ENCODE results near the gene WDR46.

DNA sequence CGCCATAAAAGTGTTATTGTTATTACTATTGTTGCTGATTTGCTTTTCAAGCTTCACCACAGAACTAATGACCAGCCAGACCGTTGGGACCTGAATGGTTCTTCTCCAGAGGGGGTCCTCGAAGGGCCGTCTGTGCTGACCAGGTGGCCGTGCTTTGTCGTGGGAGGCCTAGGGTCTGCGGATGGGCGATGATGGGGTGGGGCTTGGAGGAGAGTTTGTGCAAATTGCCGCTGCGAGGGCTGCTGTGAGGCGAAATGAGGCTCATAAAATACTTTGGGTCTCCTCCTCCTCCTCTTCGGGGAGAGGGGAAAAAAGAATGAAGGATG, 34.5 kb upstream of the WDR46 start:
- no peak for TF ChIP-seq POLR2AphosphoS5 (IDR thresholded peaks at IDR 0.05; ENCODE audit: low read depth, low read length)
- TF ChIP-seq, protein P1, sequence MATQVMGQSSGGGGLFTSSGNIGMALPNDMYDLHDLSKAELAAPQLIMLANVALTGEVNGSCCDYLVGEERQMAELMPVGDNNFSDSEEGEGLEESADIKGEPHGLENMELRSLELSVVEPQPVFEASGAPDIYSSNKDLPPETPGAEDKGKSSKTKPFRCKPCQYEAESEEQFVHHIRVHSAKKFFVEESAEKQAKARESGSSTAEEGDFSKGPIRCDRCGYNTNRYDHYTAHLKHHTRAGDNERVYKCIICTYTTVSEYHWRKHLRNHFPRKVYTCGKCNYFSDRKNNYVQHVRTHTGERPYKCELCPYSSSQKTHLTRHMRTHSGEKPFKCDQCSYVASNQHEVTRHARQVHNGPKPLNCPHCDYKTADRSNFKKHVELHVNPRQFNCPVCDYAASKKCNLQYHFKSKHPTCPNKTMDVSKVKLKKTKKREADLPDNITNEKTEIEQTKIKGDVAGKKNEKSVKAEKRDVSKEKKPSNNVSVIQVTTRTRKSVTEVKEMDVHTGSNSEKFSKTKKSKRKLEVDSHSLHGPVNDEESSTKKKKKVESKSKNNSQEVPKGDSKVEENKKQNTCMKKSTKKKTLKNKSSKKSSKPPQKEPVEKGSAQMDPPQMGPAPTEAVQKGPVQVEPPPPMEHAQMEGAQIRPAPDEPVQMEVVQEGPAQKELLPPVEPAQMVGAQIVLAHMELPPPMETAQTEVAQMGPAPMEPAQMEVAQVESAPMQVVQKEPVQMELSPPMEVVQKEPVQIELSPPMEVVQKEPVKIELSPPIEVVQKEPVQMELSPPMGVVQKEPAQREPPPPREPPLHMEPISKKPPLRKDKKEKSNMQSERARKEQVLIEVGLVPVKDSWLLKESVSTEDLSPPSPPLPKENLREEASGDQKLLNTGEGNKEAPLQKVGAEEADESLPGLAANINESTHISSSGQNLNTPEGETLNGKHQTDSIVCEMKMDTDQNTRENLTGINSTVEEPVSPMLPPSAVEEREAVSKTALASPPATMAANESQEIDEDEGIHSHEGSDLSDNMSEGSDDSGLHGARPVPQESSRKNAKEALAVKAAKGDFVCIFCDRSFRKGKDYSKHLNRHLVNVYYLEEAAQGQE (IDR thresholded peaks at IDR 0.05; ENCODE audit: insufficient read depth in 1 of 2, low read depth in 2 of 2, low read length in 2 of 2), result no peak
- TF ChIP-seq SIN3A (IDR thresholded peaks at IDR 0.05; ENCODE audit: borderline replicate concordance, insufficient read depth, low read length), result no peak
